GM23338 (cell line): ENCODE data around the gene ARHGEF16.

Source experiments
- CREB1 ChIP-seq: fragments of 250-450 bp; sonication (Bioruptor Pico); IDR thresholded peaks from 2 replicates; pipeline ENCODE4 v1.5.0; 2020; ENCODE audit warnings: low read depth, mild to moderate bottlenecking, moderate library complexity
- EZH2 ChIP-seq: fragments of 200-600 bp; sonication (generic); IDR thresholded peaks from one replicate; pipeline ENCODE4 v1.8.0; 2017; ENCODE audit warnings: antibody characterized with exemption, mild to moderate bottlenecking, low read depth; ENCODE audit not compliant: unreplicated experiment
- EZH2phosphoT487 ChIP-seq: fragments of 200-600 bp; sonication (generic); IDR thresholded peaks from one replicate; pipeline ENCODE4 v1.8.1; 2018; ENCODE audit warnings: antibody characterized with exemption; ENCODE audit not compliant: unreplicated experiment
- JUNB ChIP-seq: IDR thresholded peaks from one replicate; pipeline ENCODE4 v1.6.1; 2016; ENCODE audit warnings: antibody characterized with exemption; ENCODE audit not compliant: unreplicated experiment
- NANOG ChIP-seq: IDR thresholded peaks from 2 replicates; pipeline ENCODE4 v1.6.1; 2016; ENCODE audit warnings: antibody characterized with exemption, borderline replicate concordance
- POLR2AphosphoS5 ChIP-seq: IDR thresholded peaks from 2 replicates; pipeline ENCODE4 v1.6.1; 2016; ENCODE audit warnings: antibody characterized with exemption, low read depth
- REST ChIP-seq: IDR thresholded peaks from one replicate; pipeline ENCODE4 v1.6.1; 2018; ENCODE audit warnings: antibody characterized with exemption; ENCODE audit not compliant: unreplicated experiment
- STAT1 ChIP-seq: IDR thresholded peaks from one replicate; pipeline ENCODE4 v1.6.1; 2016; ENCODE audit warnings: antibody characterized with exemption; ENCODE audit not compliant: unreplicated experiment
- ZNF331 ChIP-seq: fragments of 250-450 bp; sonication (Bioruptor Pico); IDR thresholded peaks from 2 replicates; pipeline ENCODE4 v1.5.0; 2020; ENCODE audit warnings: low read depth, mild to moderate bottlenecking, moderate library complexity
- ZNF462 ChIP-seq: fragments of 250-450 bp; sonication (Bioruptor Pico); IDR thresholded peaks from 2 replicates; pipeline ENCODE4 v1.5.0; 2020; ENCODE audit warnings: mild to moderate bottlenecking, moderate library complexity
- TF ChIP-seq, protein P1 (sequence below), 2 experiments: fragments of 200-600 bp in 1 of 2; sonication (generic) in 1 of 2; conservative IDR thresholded peaks; 2 replicates each; pipeline versions ENCODE4 v1.5.1 to v1.6.1; 2016 to 2017; ENCODE audit warnings: antibody characterized with exemption in 2 of 2, low read depth in 2 of 2, mild to moderate bottlenecking in 2 of 2, moderate library complexity in 1 of 2
- TF ChIP-seq, protein P2 (sequence below): IDR thresholded peaks from 2 replicates; pipeline ENCODE4 v1.6.1; 2016; ENCODE audit warnings: antibody characterized with exemption

- TF ChIP-seq, protein P1, sequence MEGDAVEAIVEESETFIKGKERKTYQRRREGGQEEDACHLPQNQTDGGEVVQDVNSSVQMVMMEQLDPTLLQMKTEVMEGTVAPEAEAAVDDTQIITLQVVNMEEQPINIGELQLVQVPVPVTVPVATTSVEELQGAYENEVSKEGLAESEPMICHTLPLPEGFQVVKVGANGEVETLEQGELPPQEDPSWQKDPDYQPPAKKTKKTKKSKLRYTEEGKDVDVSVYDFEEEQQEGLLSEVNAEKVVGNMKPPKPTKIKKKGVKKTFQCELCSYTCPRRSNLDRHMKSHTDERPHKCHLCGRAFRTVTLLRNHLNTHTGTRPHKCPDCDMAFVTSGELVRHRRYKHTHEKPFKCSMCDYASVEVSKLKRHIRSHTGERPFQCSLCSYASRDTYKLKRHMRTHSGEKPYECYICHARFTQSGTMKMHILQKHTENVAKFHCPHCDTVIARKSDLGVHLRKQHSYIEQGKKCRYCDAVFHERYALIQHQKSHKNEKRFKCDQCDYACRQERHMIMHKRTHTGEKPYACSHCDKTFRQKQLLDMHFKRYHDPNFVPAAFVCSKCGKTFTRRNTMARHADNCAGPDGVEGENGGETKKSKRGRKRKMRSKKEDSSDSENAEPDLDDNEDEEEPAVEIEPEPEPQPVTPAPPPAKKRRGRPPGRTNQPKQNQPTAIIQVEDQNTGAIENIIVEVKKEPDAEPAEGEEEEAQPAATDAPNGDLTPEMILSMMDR (conservative IDR thresholded peaks at IDR 0.05; ENCODE audit: low read depth in 2 of 2), result no peak
- TF ChIP-seq EZH2phosphoT487, result no peak
- TF ChIP-seq, protein P2, sequence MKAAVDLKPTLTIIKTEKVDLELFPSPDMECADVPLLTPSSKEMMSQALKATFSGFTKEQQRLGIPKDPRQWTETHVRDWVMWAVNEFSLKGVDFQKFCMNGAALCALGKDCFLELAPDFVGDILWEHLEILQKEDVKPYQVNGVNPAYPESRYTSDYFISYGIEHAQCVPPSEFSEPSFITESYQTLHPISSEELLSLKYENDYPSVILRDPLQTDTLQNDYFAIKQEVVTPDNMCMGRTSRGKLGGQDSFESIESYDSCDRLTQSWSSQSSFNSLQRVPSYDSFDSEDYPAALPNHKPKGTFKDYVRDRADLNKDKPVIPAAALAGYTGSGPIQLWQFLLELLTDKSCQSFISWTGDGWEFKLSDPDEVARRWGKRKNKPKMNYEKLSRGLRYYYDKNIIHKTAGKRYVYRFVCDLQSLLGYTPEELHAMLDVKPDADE, result no peak
- no peak for TF ChIP-seq STAT1
- no peak for TF ChIP-seq EZH2
- TF ChIP-seq NANOG, result no peak
- no peak for TF ChIP-seq ZNF462 (CRISPR knock-in tag)
- TF ChIP-seq POLR2AphosphoS5, result no peak
- no peak for TF ChIP-seq JUNB
- no peak for TF ChIP-seq REST
- TF ChIP-seq CREB1 (CRISPR knock-in tag), result no peak
- no peak for TF ChIP-seq ZNF331 (CRISPR knock-in tag)
Observed at GRCh38 chr1:3442901-3443300, 11.6 kb upstream of the ARHGEF16 start.
